SK-N-SH treated with all-trans-retinoic acid at 6 μM for 48 hours (cell line): Measurements from ENCODE around the gene ZSCAN4.

Source experiments
- GLIS3 ChIP-seq: fragments of 250-450 bp; sonication (Bioruptor Pico); IDR thresholded peaks from 2 replicates; pipeline ENCODE4 v1.5.0; 2020; ENCODE audit warnings: mild to moderate bottlenecking, moderate library complexity
- PATZ1 ChIP-seq: fragments of 250-450 bp; sonication (Bioruptor Pico); IDR thresholded peaks from 2 replicates; pipeline ENCODE4 v1.8.0; 2020; ENCODE audit warnings: mild to moderate bottlenecking, moderate library complexity, borderline replicate concordance
- PPARA ChIP-seq: fragments of 250-450 bp; sonication (Bioruptor Pico); IDR thresholded peaks from 2 replicates; pipeline ENCODE4 v1.5.0; 2020; ENCODE audit warnings: mild to moderate bottlenecking, borderline replicate concordance
- TCF4 ChIP-seq: fragments of 250-450 bp; sonication (Bioruptor Pico); IDR thresholded peaks from 2 replicates; pipeline ENCODE4 v1.8.0; 2021; ENCODE audit warnings: mild to moderate bottlenecking, moderate library complexity, borderline replicate concordance
- TSHZ2 ChIP-seq: fragments of 250-450 bp; sonication (Bioruptor Pico); IDR thresholded peaks from 2 replicates; pipeline ENCODE4 v1.5.0; 2020; ENCODE audit warnings: mild to moderate bottlenecking, moderate library complexity
- ZFP30 ChIP-seq: fragments of 450-650 bp; formaldehyde crosslinking; IDR thresholded peaks from 2 replicates; pipeline ENCODE4 v1.5.0; 2022; ENCODE audit warnings: mild to moderate bottlenecking, moderate library complexity
- ZNF565 ChIP-seq: fragments of 450-650 bp; formaldehyde crosslinking; conservative IDR thresholded peaks from 2 replicates; pipeline ENCODE4 v1.5.0; 2020; ENCODE audit warnings: low read depth, mild to moderate bottlenecking, moderate library complexity

GRCh38 chr19:57651654-57651996 lies 17.1 kb upstream of the ZSCAN4 start:
- no peak for TF ChIP-seq ZFP30 (CRISPR knock-in tag)
- no peak for TF ChIP-seq TCF4 (CRISPR knock-in tag)
- no peak for TF ChIP-seq TSHZ2 (CRISPR knock-in tag)
- no peak for TF ChIP-seq GLIS3 (CRISPR knock-in tag)
- TF ChIP-seq PATZ1: no peak
- no peak for TF ChIP-seq PPARA (CRISPR knock-in tag)
- no peak for TF ChIP-seq ZNF565 (CRISPR knock-in tag)
